IMR-90 (cell line): Measurements from ENCODE around the gene CALCOCO1. TPM values are rescaled to one million over a fixed set of nuclear protein-coding genes. Genes with fewer than 3 reads are reported as not detected.

Experiments used
- ATAC-seq: fragments of 200-7000 bp; cut with Tn5 transposase; 2 replicates; pipeline ENCODE4 v1.9.1; 2020; ENCODE audit warnings: low read depth, mild to moderate bottlenecking, moderate library complexity
- BruUV-seq: library from RNA; stranded (reverse); fragments of 400-500 nt; replicated peaks from 2 replicates; lab custom pipeline; 2021; lab: Mats Ljungman, UMichigan
- CTCF ChIA-PET: fragments of 300-600 bp; formaldehyde crosslinking; extraction: SDS; loops from one replicate; lab custom pipeline; 2021; ENCODE audit warnings: antibody characterized with exemption; lab: Yijun Ruan, JAX
- POLR2A ChIA-PET: fragments of 300-600 bp; sonication (Branson Sonifier 250); formaldehyde crosslinking; loops from one replicate; lab custom pipeline; 2022; ENCODE audit warnings: antibody characterized with exemption; ENCODE audit not compliant: unreplicated experiment; lab: Charles Lee
- DNase-seq: peaks from one replicate; pipeline ENCODE4 v3.0.0; 2013
- H2AFZ ChIP-seq: replicated peaks from 2 replicates; pipeline ENCODE3; 2013; ENCODE audit warnings: low read length, mild to moderate bottlenecking; ENCODE audit not compliant: poor library complexity
- H2AK5ac ChIP-seq: 2 replicates; pipeline ENCODE4 v1.6.1; 2013; ENCODE audit warnings: low read depth, low read length, inconsistent platforms
- H2AK9ac ChIP-seq: replicated peaks from 2 replicates; pipeline ENCODE3; 2013; ENCODE audit warnings: mild to moderate bottlenecking, low read depth, low read length, moderate library complexity; ENCODE audit not compliant: poor library complexity
- H2BK120ac ChIP-seq: 2 replicates; pipeline ENCODE4 v1.6.1; 2013; ENCODE audit warnings: low read depth, low read length, inconsistent platforms
- H2BK15ac ChIP-seq: 3 replicates; pipeline ENCODE4 v1.6.1; 2013; ENCODE audit warnings: low read depth, low read length, inconsistent platforms
- H2BK20ac ChIP-seq: 2 replicates; pipeline ENCODE4 v1.6.1; 2013; ENCODE audit warnings: low read depth, mild to moderate bottlenecking, inconsistent platforms, low read length, moderate library complexity
- H2BK5ac ChIP-seq: 2 replicates; pipeline ENCODE4 v1.6.1; 2013; ENCODE audit warnings: mild to moderate bottlenecking, low read depth, low read length, inconsistent platforms; ENCODE audit not compliant: poor library complexity, severe bottlenecking
- H3K14ac ChIP-seq: replicated peaks from 2 replicates; pipeline ENCODE4 v1.6.1; 2013; ENCODE audit warnings: low read depth, low read length, inconsistent platforms
- H3K18ac ChIP-seq: 2 replicates; pipeline ENCODE4 v1.6.1; 2013; ENCODE audit warnings: low read depth, low read length, control low read depth
- H3K23ac ChIP-seq: 2 replicates; pipeline ENCODE4 v1.6.1; 2013; ENCODE audit warnings: low read depth, low read length, inconsistent platforms
- H3K27ac ChIP-seq: 2 replicates; pipeline ENCODE4 v1.5.1; 2013; ENCODE audit warnings: mild to moderate bottlenecking, control low read depth, low read length; ENCODE audit not compliant: insufficient read depth
- H3K27me3 ChIP-seq: 2 replicates; pipeline ENCODE4 v1.6.1; 2013; ENCODE audit warnings: low read length; ENCODE audit not compliant: control insufficient read depth, insufficient read depth
- H3K36me3 ChIP-seq: 2 replicates; pipeline ENCODE4 v1.6.1; 2013; ENCODE audit warnings: low read length, mixed read lengths; ENCODE audit not compliant: control insufficient read depth, insufficient read depth
- H3K4ac ChIP-seq: 2 replicates; pipeline ENCODE4 v1.6.1; 2013; ENCODE audit warnings: low read depth, low read length, inconsistent platforms
- H3K4me1 ChIP-seq: 2 replicates; pipeline ENCODE4 v1.6.1; 2013; ENCODE audit warnings: low read length, mixed read lengths; ENCODE audit not compliant: control insufficient read depth, insufficient read depth
- H3K4me2 ChIP-seq: 2 replicates; pipeline ENCODE4 v1.6.1; 2013; ENCODE audit warnings: low read depth, mild to moderate bottlenecking, control low read depth, low read length, moderate library complexity
- H3K4me3 ChIP-seq: 2 replicates; pipeline ENCODE4 v1.5.1; 2013; ENCODE audit warnings: low read depth, mild to moderate bottlenecking, control low read depth, low read length, moderate library complexity; ENCODE audit not compliant: insufficient read depth
- H3K56ac ChIP-seq: 2 replicates; pipeline ENCODE4 v1.6.1; 2013; ENCODE audit warnings: low read length, inconsistent platforms; ENCODE audit not compliant: insufficient read depth; ENCODE audit errors: extremely low read depth
- H3K79me1 ChIP-seq, 2 experiments: 2 replicates each; pipeline ENCODE4 v1.6.1; 2013; ENCODE audit warnings: low read length in 2 of 2, inconsistent platforms in 1 of 2, low read depth in 1 of 2
- H3K9ac ChIP-seq: 2 replicates; pipeline ENCODE4 v1.6.1; 2013; ENCODE audit warnings: low read depth, low read length, control low read depth
- H3K9me1 ChIP-seq: 2 replicates; pipeline ENCODE4 v1.6.1; 2013; ENCODE audit warnings: low read length, inconsistent platforms; ENCODE audit not compliant: insufficient read depth
- H3K9me3 ChIP-seq: 2 replicates; pipeline ENCODE4 v1.6.1; 2013; ENCODE audit warnings: low read length; ENCODE audit not compliant: control insufficient read depth, insufficient read depth
- H4K20me1 ChIP-seq: 2 replicates; pipeline ENCODE4 v1.6.1; 2013; ENCODE audit warnings: low read length, inconsistent platforms; ENCODE audit not compliant: insufficient read depth
- H4K5ac ChIP-seq: 2 replicates; pipeline ENCODE4 v1.6.1; 2013; ENCODE audit warnings: mild to moderate bottlenecking, low read depth, low read length, control low read depth
- H4K8ac ChIP-seq, 2 experiments: 2 replicates each; pipeline ENCODE4 v1.6.1; 2013; ENCODE audit warnings: low read depth in 2 of 2, low read length in 2 of 2, control low read depth in 1 of 2, inconsistent platforms in 1 of 2
- H4K91ac ChIP-seq: 2 replicates; pipeline ENCODE4 v1.6.1; 2013; ENCODE audit warnings: low read depth, low read length, inconsistent platforms; ENCODE audit not compliant: insufficient read depth
- MAFK ChIP-seq: IDR thresholded peaks from 2 replicates; pipeline ENCODE4 v1.6.1; 2012; ENCODE audit warnings: low read depth, low read length, improper control_type of control experiment
- RAD21 ChIP-seq: IDR thresholded peaks from 2 replicates; pipeline ENCODE4 v1.6.1; 2012; ENCODE audit warnings: low read length, improper control_type of control experiment
- WGBS, 2 experiments: methylation state at CpG; one replicate each; pipeline versions ENCODE4 v1.1.5 to v1.1.7; 2013; ENCODE audit warnings: missing lambda C conversion rate in 2 of 2; ENCODE audit not compliant: insufficient read length in 1 of 2; ENCODE audit errors: extremely low coverage in 2 of 2; 5-methylcytosine and 5-hydroxymethylcytosine counted together
- dilution Hi-C: fragments of 300-500 bp; cut with HindIII; formaldehyde crosslinking; loops from one replicate; pipeline ENCODE4 v1.14.3; 2018; ENCODE audit warnings: low sequenced_read_pairs; ENCODE audit not compliant: unreplicated experiment
- in situ Hi-C: fragments of 300-500 bp; cut with MboI; formaldehyde crosslinking; loops from 3 replicates; pipeline ENCODE4 v1.14.3; 2019; ENCODE audit warnings: low sequenced_read_pairs, inconsistent platforms, mixed read lengths
- intact Hi-C: fragments of 100-400 bp; cut with micrococcal nuclease; formaldehyde crosslinking; loops from 2 replicates; pipeline ENCODE4 v1.10.0; 2022
- polyA plus RNA-seq, 3 experiments: library from polyadenylated mRNA; depleted of rRNA; stranded (reverse); fragments of >200 nt; gene quantifications; 2 replicates each; pipeline ENCODE4 v1.2.3, GENCODE V29; 2012; ENCODE audit warnings: low replicate concordance in 1 of 3
- total RNA-seq: library from RNA; depleted of rRNA; stranded (reverse); fragments of >200 nt; gene quantifications from 2 replicates; pipeline ENCODE4 v1.2.3, GENCODE V29; 2012

CALCOCO1 gene
- total and polyA plus RNA-seq, 2 of the 4 experiments (the other 2 are of a cell fraction), result 156 to 169 TPM

GRCh38 chr12:53728206-53728605 is 954 bp upstream of the CALCOCO1 start:
- Histone ChIP-seq H3K4me1 (peaks cover 11% of the 10 kb centered on the region), H3K27ac (no peak overlapping the region), H2BK20ac (no peak overlapping the region), H2AFZ (peak overlapping the region; percentile 97), H3K4ac (peak overlapping the region; percentile 98; the same call in 1 of the 2 replicates), H3K14ac (no peak overlapping the region), H2AK5ac (no peak overlapping the region), H4K20me1 (no peaks in the 10 kb centered on the region), H2BK15ac (no peak overlapping the region), H4K91ac (peak overlapping the region; percentile 97; the same call in 1 of the 2 replicates), H3K23ac (no peak overlapping the region), H3K56ac (no peak overlapping the region), H3K9ac (no peak overlapping the region), H4K5ac (peak overlapping the region; percentile 99), H2AK9ac (peak overlapping the region; percentile 13), H3K4me2 (0 out of 2 replicates have a peak overlapping the region, but pooled peaks have one; percentile 97), H3K79me1 (peaks cover 10 to 24% of the 10 kb centered on the region in 2 experiments), H3K9me3 (no peaks in the 10 kb centered on the region), H2BK120ac (no peak overlapping the region), H3K36me3 (peaks cover 13% of the 10 kb centered on the region), H3K27me3 (peaks cover 6% of the 10 kb centered on the region), H3K4me3 (peak overlapping the region; percentile 77; the same call in 1 of the 2 replicates), H4K8ac (peak overlapping the region; percentile 95 to 100), H3K18ac (no peak overlapping the region), H3K9me1 (peaks cover 6% of the 10 kb centered on the region), H2BK5ac (no peak overlapping the region)
- TF ChIP-seq RAD21 (no peak), MAFK (no peak)
- ChIA-PET POLR2A (interaction anchor here (0.9 kb wide), 1 partner anchor 9 kb away, joined by 4 read pairs; no protein-coding TSS in a partner anchor), CTCF (interaction anchor here (1.4 to 2.2 kb wide), 2 partner anchors 16 to 18 kb away, joined by 9 to 10 read pairs; no protein-coding TSS in a partner anchor)
- intact Hi-C loops, result loop anchor here (5.0 kb wide), 1 partner anchor 51 kb away; the partner anchor contains the start of gene ATP5MC2
- DNase-seq (no peak), ATAC-seq (no peak)
- in situ Hi-C loops, result no loop called here
- no CpG with 5 or more reads among the region's 7 CpGs for WGBS, 2 experiments
- dilution Hi-C loops, result no loop called here
- no TSS peak for BruUV-seq
